ENCODE data around the gene AGPAT3.

GRCh38 chr21:43993420-43993934 lies 128.5 kb downstream of the AGPAT3 start:
- TF ChIP-seq CTCF (IDR thresholded peaks at IDR 0.05), result no peak
- TF ChIP-seq POLR2A (IDR thresholded peaks at IDR 0.05), result no peak

Data from right lobe of liver (tissue), 4 donors.